Transverse colon (tissue), 4 donors: ENCODE measurements around the gene ADD3. TPM values are rescaled to one million over a fixed set of nuclear protein-coding genes. Genes with fewer than 3 reads are reported as not detected.

Source experiments
- DNase-seq: peaks from one replicate; pipeline ENCODE4 v3.0.0-alpha.2; 2019
- H3K27ac ChIP-seq, 4 donors: fragments of 200-600 bp; sonication (generic); 2 replicates each; pipeline ENCODE4 v1.5.1; 2016 to 2018; ENCODE audit warnings: inconsistent platforms in 4 of 4
- H3K27me3 ChIP-seq: fragments of 200-600 bp; sonication (generic); 2 replicates; pipeline ENCODE4 v1.5.1; 2017; ENCODE audit warnings: inconsistent platforms
- H3K36me3 ChIP-seq, 4 donors: fragments of 200-600 bp; sonication (generic); 2 replicates each; pipeline ENCODE4 v1.5.1; 2017 to 2019; ENCODE audit warnings: inconsistent platforms in 4 of 4
- H3K4me1 ChIP-seq, 4 donors: fragments of 200-600 bp; sonication (generic); 2 replicates each; pipeline ENCODE4 v1.5.1; 2017 to 2020; ENCODE audit warnings: inconsistent platforms in 4 of 4
- H3K4me3 ChIP-seq, 4 donors: fragments of 200-600 bp; sonication (generic); 1 replicate in 1 of 4; 2 replicates in 3 of 4; pipeline versions ENCODE4 v1.5.1 to v1.6.1; 2017 to 2019; ENCODE audit warnings: inconsistent platforms in 4 of 4
- H3K9me3 ChIP-seq, 2 donors: fragments of 200-600 bp; sonication (generic); 2 replicates each; pipeline ENCODE4 v1.5.1; 2017 to 2019; ENCODE audit warnings: inconsistent platforms in 2 of 2
- EP300 ChIP-seq: sonication (generic); formaldehyde crosslinking; IDR thresholded peaks from one replicate; pipeline ENCODE4 v1.6.1; 2017; ENCODE audit warnings: antibody characterized with exemption, low read depth
- POLR2A ChIP-seq: fragments of 450-650 bp; IDR thresholded peaks from one replicate; pipeline ENCODE4 v1.6.1; 2016; ENCODE audit warnings: antibody characterized with exemption, mild to moderate bottlenecking, moderate library complexity
- POLR2AphosphoS5 ChIP-seq, 3 donors: sonication (generic); formaldehyde crosslinking; IDR thresholded peaks; one replicate each; pipeline ENCODE4 v1.6.1; 2016; ENCODE audit warnings: antibody characterized with exemption in 3 of 3
- WGBS, 2 donors: methylation state at CpG; one replicate each; pipeline ENCODE4 v1.1.5; 2018; ENCODE audit warnings: low coverage in 1 of 2; 5-methylcytosine and 5-hydroxymethylcytosine counted together
- in situ Hi-C, 4 donors: fragments of 200-750 bp; cut with MboI; loops; one replicate each; pipeline versions ENCODE4 v1.15.0 to v1.15.1; 2017; ENCODE audit warnings: low sequenced_read_pairs in 3 of 4, low pct_ligation_motif_present in 1 of 4, low pct_unique_long_range_greater_than_20kb in 1 of 4
- intact Hi-C: fragments of 100-400 bp; cut with DNase I; formaldehyde crosslinking; loops from one replicate; pipeline ENCODE4 v1.15.1; 2023; ENCODE audit warnings: low total_unique reads
- total RNA-seq, 4 donors: library from RNA; depleted of rRNA; stranded (reverse); fragments of >200 nt; gene quantifications; one replicate each; pipeline ENCODE4 v1.1.0, GENCODE V29; 2016
- TF ChIP-seq, protein P1 (sequence below), 5 experiments: fragments of 200-600 bp in 3 of 5; fragments of 450-650 bp in 2 of 5; sonication (generic) in 3 of 5; IDR thresholded peaks; 1 replicate in 2 of 5; 2 replicates in 3 of 5; pipeline ENCODE4 v1.5.1; 2016 to 2017; ENCODE audit warnings: antibody characterized with exemption in 5 of 5, inconsistent platforms in 3 of 5, mild to moderate bottlenecking in 2 of 5, moderate library complexity in 1 of 5

ADD3 gene
- total RNA-seq, 4 donors from 2014 or later = 175 to 342 (median 258) TPM

DNA sequence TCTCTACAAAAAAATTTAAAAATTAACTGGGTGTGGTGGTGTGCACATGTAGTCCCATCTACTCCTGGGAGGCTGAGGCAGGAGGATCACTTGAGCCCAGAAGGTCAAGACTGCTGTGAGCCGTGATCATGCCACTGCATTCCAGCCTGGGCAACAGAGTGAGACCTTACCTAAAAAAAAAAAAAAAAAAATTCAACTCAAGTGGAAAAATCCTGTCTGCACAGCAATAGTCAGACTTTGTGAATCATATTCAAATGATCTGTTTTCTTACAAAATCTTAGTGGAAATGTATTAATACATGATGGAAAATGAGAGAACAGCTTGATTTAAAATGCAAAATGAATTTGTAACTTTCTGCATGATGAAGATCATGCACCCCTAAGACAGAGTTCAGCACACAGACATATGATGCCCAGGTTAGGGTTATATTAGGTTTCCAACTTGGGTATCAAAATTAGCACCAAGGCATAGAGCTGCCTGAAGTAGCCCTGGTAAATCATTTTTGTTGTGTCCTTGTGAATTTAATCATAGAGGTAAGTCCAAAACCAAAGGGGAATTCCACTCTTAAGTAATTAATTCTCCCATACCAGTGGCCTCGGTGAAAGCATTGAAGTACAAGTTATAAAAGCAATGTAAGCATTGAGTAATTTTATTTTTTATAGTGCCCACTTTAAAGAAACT lies 93.8 kb downstream of the ADD3 start:
- peaks cover 0 to 10% (median 0%) of the 10 kb centered on the region in 4 donors for H3K36me3 ChIP-seq
- DNase-seq = no peak
- H3K27me3 ChIP-seq = no peaks in the 10 kb centered on the region
- TF ChIP-seq, protein P1, sequence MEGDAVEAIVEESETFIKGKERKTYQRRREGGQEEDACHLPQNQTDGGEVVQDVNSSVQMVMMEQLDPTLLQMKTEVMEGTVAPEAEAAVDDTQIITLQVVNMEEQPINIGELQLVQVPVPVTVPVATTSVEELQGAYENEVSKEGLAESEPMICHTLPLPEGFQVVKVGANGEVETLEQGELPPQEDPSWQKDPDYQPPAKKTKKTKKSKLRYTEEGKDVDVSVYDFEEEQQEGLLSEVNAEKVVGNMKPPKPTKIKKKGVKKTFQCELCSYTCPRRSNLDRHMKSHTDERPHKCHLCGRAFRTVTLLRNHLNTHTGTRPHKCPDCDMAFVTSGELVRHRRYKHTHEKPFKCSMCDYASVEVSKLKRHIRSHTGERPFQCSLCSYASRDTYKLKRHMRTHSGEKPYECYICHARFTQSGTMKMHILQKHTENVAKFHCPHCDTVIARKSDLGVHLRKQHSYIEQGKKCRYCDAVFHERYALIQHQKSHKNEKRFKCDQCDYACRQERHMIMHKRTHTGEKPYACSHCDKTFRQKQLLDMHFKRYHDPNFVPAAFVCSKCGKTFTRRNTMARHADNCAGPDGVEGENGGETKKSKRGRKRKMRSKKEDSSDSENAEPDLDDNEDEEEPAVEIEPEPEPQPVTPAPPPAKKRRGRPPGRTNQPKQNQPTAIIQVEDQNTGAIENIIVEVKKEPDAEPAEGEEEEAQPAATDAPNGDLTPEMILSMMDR (IDR thresholded peaks at IDR 0.05) = no peak
- TF ChIP-seq EP300 (no peak), POLR2AphosphoS5 (IDR thresholded peaks at IDR 0.05) (no peak), POLR2A (no peak)
- WGBS, 2 donors = 64% methylated on average over 2 of the region's 2 CpGs; no CpG with 5 or more reads in 1 of the 2 donors
- H3K9me3 ChIP-seq = no peaks in the 10 kb centered on the region
- no peak overlapping the region for H3K4me3 ChIP-seq
- H3K4me1 ChIP-seq = no peaks in the 10 kb centered on the region
- H3K27ac ChIP-seq = no peak overlapping the region
- intact Hi-C loops = no loop called here
- in situ Hi-C loops = loop anchor here in 1 of 4 donors (25.0 kb wide), 1 partner anchor 214 kb away; no protein-coding TSS in a partner anchor

DNA sequence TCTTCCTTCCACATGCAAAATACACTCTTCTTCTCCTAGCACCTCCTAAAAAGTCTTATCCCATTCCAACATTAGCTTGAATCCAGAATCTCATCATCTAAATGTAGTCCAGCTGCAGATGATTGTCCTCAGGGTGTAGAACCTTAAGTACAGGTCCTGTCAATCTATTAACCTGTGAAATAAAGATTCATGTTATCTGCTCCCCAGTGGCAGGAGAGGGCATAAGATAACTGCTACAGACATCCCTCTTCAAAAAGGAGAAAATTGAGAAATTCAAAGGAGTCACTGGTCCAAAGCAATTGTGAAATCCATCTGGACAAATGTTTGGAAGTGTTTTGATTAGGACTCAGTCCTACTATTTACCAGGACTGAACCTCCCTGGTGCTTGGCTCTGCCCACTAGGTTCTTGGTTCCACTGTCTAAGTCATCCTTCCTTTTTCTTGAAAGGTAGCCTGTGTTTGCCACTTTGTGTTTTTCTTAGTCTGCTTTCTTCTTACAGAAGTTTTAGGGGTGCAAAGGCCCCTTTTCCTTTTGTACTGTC lies 96.2 kb downstream of the ADD3 start:
- Histone ChIP-seq H3K27me3 (no peaks in the 10 kb centered on the region), H3K9me3 (no peaks in the 10 kb centered on the region), H3K4me1 (no peaks in the 10 kb centered on the region), H3K27ac (no peak overlapping the region), H3K36me3 (peaks cover 0 to 10% (median 0%) of the 10 kb centered on the region in 4 donors), H3K4me3 (no peak overlapping the region)
- in situ Hi-C loops = loop anchor here in 1 of 4 donors (25.0 kb wide), 1 partner anchor 217 kb away; no protein-coding TSS in a partner anchor
- DNase-seq = no peak
- TF ChIP-seq POLR2A = no peak
- no peak for TF ChIP-seq EP300
- TF ChIP-seq POLR2AphosphoS5 (IDR thresholded peaks at IDR 0.05) = no peak
- TF ChIP-seq, protein P1 (IDR thresholded peaks at IDR 0.05) = no peak
- intact Hi-C loops = no loop called here

DNA sequence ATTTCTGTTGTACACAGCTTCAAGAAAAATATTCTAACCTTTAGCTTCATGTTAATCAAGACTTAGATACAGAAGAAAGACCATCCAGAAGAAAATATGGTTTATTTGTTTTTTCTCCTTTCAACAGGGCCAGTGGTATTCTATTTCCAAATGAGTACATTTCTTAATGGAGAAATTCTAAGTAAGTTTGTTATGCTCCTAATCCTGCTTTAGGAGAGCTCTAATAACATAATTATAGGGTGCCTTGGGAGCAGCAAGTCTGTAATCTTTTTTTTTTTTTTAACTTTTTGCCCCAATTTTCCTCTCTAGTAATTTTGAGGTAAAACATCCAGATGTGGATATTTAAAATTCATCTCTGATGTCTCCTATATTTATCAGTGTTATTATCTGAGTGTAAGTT lies 98.1 kb downstream of the ADD3 start:
- Histone ChIP-seq H3K4me1 (no peaks in the 10 kb centered on the region), H3K9me3 (no peaks in the 10 kb centered on the region), H3K27me3 (no peaks in the 10 kb centered on the region), H3K27ac (no peak overlapping the region), H3K4me3 (no peak overlapping the region), H3K36me3 (peaks cover 0 to 10% (median 0%) of the 10 kb centered on the region in 4 donors)
- in situ Hi-C loops = loop anchor here in 1 of 4 donors (25.0 kb wide), 1 partner anchor 219 kb away; no protein-coding TSS in a partner anchor
- no peak for DNase-seq
- intact Hi-C loops = no loop called here
- no peak for TF ChIP-seq EP300
- TF ChIP-seq POLR2AphosphoS5 (IDR thresholded peaks at IDR 0.05) = no peak

GRCh38 chr10:110107430-110107829 lies 99.6 kb downstream of the ADD3 start:
- no peaks in the 10 kb centered on the region for H3K4me1 ChIP-seq
- TF ChIP-seq POLR2A (no peak), POLR2AphosphoS5 (IDR thresholded peaks at IDR 0.05) (no peak), EP300 (no peak)
- TF ChIP-seq, protein P1 (IDR thresholded peaks at IDR 0.05) = no peak
- in situ Hi-C loops (loop anchor here in 1 of 4 donors (25.0 kb wide), 1 partner anchor 220 kb away; no protein-coding TSS in a partner anchor), intact Hi-C loops (no loop called here)
- no peak for DNase-seq
- peaks cover 0 to 11% (median 0%) of the 10 kb centered on the region in 4 donors for H3K36me3 ChIP-seq
- no peak overlapping the region for H3K4me3 ChIP-seq
- no peaks in the 10 kb centered on the region for H3K9me3 ChIP-seq
- no peaks in the 10 kb centered on the region for H3K27me3 ChIP-seq
- no peak overlapping the region for H3K27ac ChIP-seq
- 91 to 92% methylated on average over 6 of the region's 6 CpGs for WGBS, 2 donors
